ENCODE measurements around the gene CPNE4.

The CPNE4 gene

DNA sequence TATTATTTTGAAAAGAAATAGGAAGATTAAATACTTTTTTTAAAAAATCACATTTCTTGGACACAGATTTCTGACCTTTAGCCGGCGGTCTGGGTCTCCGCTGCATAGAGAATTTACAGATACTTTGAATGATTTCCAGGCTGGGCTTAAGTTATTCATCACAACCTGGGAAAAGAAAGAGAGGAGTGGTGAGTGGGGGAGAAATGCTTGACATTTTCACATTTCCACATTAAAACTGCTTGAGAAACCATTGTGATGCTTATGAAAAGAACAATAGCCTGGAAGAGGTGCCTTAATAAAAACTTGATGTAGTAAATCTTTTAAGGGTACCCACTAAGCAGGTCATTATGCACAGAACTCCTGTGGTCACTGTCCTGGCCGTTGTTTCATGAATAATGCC lies 365.2 kb downstream of the CPNE4 start:
- no peak for DNase-seq

DNA sequence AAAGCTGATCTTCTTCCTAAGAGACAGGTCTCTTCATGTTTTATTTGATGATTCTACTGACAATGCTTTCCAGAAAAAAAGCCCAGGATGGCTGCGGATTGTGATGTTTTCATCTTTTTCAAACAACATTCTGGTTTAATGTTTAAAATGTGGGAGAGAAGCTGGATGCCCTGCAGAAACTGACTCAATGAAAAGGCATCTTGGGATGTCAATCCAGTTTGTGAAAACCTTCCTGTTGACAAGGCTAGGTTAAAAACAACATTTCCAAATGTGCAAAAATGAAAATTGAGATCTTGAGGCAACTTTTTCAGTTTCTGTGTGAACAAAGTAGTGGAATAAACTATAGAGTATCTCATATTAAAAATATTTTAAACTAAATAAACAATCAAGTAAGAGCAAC lies 376.0 kb downstream of the CPNE4 start:
- DNase-seq = no peak

DNA sequence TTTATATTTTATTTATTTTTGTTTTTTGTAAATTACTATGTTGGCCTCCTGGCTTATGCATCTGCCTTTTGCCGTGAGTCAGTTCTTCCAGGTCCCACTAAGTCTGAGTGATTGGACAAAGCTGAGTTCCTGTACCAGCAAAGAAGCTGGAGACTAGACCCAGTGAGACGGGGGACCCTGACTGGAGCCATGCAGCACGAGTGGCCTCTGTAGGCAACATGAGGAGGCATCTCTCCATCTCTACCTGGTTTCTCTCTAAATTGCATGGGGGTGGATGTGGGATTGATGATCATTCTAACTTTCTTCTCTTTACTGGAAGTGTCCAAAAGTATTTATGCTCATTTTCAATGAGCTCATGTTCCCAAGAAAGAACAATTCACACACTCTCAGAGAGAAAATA lies 376.7 kb downstream of the CPNE4 start:
- no peak for DNase-seq

DNA sequence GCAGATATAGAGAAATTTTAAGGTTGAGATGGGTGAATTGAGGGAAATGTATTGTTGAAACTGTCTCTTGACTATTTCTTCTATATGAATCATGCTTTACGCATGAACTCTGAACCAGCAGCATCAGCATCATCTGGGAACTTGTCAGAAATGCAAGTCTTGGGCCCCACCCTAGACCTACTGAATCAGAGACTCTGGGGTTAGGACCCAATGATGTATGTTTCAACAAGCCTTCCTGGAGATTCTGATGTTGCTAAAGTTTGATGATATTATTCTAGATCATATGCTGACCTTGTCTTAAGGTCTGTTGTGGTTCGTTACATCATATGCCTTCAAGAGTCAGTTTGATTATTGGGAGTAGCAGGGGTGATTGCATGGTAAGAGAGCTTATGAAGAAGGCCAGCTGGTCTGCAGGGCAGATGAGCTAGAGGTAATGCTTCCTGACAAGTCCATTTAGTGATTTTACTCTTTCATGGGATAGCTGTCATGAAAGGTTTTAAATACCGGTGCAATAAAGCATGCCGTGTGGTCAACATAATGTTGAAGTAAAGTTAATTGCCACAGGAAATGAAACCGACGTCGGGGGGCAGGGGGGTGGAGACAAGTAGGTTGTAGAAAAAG lies 379.6 kb downstream of the CPNE4 start:
- DNase-seq = no peak

DNA sequence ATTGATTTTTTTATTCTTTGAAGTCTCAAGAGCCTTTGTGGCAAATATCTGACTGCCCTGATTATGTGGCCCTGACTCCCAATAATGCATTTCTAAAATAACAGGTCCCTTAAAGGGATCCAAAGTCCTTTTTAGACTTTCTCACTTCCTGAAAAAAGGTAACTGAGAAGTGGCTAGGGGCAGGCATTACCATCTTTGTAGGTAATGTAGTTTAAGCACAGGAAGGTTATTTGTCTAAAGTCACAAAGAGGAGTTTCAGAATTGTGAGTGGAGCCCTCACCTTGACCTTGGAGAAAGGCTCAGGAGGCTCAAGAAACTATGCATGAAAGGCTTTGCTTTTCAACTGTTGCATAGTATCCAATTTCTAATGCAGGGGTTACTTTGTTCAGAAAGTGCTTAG lies 389.2 kb downstream of the CPNE4 start:
- no peak for DNase-seq

DNA sequence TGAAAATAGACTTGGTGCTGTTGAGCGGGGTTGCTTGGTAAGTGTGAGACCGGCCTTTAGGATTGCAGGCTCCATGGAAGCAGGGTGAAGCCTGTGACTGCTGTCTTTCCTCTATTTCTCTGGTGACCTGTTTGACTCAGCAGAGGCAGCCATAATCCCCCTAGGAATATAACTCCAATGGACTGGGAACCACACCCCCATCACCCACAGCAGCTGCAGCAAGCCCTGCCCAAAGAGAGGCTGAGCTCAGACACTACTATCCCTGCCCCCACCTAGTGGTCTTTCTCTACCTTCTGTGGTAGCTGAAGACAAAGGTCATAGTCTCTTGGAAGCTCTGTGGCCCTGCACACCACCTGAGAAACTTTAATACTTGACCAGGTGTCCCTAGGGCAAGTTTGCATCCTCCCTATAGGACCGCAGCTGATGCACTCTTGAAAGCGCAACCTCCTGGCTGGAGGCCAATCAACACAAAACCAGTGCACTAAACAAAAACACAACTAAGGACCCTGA lies 398.5 kb downstream of the CPNE4 start:
- no peak for DNase-seq

DNA sequence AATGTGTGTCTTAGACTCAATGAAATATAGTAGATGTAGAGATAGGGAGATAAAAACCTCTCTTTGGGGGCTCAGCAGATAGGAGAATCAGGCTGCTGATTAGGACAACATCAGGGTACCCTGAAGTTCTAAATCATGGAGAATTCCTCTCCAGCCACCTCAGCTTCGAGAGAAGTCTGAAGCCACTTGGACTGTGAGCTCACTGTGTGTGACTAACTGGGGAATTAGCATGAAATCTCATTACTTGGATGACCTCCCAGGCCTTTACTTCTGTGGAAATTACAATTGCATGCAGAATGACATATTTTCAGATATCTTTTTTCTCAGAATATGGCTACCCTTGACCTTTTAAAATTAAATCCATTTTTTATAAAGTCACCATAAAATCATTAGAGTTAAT lies 404.0 kb downstream of the CPNE4 start:
- no peak for DNase-seq

DNA sequence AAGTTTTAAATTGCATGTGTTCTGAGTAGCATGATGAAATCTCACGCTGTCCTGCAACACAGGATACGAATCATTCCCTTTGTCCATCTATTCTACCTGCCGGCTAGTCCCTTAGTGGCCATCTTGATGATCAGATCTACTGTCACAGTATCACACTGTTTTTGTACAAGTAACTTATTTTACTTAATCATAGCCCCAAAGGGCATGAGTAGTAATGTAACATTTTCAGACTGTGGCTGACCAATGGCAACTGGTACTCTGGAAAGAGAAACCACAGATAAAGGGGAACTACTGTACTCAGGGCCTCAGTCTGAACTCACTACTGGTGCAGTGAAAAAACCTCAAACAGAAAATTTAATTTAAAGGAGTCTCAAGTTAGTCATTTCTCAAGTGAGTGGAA lies 404.7 kb downstream of the CPNE4 start:
- no peak for DNase-seq

DNA sequence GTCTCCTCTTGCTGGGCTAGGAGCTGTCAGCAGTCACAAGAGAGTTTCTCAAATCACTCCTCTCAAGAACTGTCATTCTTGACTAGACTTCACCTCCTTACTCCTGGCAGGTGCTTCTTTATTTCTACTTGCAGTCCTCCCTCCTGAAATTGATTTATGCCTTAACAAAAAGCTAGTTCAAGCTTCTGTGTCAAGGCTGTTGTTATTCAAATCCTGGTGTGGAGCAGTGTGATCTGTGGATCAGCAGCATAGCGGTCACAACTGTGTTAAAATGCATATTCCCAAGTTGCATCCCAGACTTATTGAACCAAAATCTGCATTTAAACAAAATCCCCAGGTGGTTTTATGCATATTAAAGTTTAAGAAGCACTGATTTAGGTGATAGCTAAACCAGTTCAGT lies 411.4 kb downstream of the CPNE4 start:
- no peak for DNase-seq

DNA sequence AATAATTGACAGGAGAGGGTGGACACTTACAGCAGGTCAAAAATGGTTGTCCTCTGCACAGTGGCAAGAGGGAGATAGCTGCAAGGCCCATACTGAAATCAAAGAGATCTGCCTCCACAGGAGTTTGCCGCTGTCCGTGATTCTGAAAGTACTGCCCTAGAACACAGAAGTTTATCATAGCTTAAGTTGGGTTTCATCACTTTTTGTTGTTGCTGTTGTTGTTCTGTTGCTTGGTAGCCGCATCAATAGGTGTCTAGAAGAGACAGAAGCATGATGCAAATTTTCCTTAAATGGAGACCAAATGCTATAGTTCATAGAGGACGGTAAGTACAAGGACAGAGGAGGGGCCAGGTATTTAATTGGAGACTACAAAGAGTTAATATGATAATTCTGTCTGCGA lies 412.1 kb downstream of the CPNE4 start:
- DNase-seq = no peak

DNA sequence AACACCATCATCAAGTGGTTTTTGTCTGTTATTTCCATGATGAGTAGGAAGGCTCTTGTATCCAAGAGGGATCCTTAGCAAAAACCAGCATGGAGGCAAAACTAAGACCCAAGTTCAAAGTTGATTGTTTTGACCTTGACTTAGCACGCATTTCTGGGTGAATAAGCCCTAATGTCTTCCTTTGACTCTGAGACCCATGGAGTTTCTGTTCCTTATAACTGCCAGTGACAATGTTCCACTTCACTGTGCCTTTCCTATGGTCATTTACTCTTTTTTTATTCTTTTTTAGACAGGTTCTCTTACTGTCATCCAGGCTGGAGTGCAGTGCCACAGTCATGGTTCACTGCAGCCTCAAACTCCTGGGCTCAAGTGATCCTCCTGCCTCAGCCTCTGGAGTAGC lies 413.8 kb downstream of the CPNE4 start:
- DNase-seq = no peak

DNA sequence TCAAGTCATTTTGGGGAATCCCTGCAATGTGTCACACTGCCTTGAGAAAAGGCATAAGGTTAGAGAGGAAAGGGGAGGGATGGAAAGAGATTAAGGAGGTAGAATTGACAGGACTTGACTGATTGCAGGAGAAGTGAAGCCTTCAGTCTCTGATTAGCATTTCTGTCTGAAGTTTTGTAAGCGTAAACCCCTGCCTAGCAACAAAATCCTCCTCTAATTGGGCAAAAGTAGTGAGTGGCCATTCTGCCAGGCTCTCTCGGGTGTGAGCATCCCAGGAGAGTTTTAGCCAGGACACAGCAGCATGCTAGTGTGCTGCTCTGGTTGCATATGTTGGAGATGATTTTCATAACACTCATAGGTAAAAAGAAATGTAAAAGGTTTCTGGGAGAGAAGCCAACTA lies 415.0 kb downstream of the CPNE4 start:
- no peak for DNase-seq

DNA sequence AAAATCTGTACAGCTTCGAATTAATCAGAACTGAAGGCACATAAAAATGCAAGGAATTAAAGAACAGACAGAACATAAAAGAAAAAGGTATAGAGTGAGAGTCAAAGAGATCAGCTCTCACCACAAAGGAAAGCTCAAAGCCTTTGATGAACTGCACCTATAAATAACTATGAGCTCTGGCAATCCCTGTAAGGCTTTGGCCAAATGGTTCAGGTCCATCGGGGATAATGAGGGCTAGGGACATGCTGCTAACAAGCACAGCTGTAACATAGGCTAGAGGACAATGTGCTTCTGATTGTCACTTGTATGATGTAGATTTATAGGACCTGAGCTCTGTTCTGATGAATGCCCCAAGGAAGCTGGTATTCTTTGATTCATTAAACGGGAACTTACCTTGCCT lies 418.1 kb downstream of the CPNE4 start:
- no peak for DNase-seq

DNA sequence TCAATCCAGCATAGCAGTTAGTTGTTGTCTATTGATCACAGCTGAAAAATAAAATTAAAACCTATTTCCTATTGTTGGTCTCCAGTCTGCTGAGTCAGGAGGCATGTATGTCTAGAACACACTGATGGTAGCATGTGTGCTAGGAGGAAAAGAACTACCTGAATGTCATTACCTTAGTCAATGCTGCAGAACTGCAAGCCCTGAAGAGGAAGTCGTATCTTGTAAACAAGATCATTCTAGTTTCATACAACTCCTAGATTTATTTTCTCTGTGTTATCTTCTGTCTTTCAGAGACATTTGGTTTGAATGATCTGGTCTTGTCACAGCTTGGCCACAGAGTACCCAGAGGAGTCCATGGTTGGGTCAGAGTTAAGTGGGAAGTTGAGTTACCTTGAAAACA lies 422.1 kb downstream of the CPNE4 start:
- no peak for DNase-seq

DNA sequence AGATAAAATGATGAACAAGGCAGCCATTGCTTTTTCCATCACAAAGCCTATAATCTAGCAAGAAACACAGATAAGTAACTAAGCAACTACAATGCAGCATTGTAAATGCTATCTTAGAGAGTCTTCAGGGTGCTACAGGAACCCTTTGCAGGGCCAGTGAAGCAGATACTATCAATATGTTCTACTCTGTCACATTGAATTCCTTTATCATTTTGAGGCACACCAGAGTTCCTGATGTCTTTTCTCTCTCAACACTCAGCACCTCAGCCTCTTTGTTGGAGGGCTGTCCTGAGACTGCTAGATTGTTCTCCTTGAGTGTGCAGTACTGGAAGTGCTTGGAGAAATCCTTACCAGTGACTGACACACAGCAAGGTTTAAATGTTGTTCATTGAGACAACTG lies 424.6 kb downstream of the CPNE4 start:
- DNase-seq = no peak

DNA sequence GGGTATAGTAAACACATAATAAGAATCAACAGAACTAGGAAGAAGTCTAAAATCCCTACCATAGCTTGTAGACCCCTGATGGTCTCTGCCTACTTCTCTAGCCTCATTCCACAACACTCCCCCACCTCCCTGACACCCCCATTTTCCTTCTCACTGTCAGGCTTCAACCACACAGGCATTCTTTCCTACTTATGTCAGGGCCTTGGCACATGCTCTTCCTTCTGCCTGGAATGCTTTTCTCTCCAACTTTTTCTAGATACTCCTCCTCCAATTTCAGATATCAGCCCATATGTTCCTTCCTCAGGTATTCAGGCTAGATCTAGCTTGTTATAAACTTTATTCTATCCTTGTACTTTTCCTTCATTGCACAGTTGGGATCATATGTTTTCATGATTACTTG lies 426.1 kb downstream of the CPNE4 start:
- no peak for DNase-seq

DNA sequence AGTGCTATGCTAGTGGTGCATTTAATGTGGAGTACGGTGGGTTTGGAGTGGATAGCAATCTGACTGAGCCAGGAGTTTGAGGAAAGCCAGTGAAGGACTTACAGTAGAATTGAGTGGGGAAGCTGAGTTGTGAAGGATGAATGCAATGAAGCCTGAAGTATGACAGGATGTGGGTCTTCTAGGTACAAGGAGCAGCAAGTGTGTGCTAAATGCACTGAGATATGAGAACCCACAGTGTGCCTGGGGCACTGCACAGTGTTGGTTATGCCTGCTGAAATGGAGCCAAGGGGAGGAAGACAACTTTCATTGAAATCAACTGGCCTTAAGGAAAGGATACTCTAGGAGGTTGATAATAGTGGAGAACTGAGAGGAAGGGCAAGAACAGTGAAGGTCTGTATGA lies 426.5 kb downstream of the CPNE4 start:
- no peak for DNase-seq

DNA sequence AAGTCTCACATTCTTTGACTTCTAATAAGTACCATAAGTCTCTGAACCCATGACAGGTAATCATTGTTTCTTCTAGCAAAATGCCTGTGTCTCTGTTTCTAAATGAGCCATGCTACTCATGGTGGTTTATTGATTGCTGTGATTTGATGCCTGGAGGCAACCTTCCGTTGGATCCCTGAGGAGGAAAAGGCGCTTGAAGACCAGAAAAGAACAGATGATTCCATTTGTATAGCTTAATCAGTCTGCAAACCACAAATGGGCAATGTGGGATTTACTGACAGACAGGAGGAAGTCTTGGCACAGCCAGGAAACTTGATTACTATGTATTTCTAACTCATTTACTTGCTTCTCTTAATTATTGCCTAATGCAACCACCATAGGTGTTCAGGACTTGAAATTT lies 428.9 kb downstream of the CPNE4 start:
- no peak for DNase-seq

DNA sequence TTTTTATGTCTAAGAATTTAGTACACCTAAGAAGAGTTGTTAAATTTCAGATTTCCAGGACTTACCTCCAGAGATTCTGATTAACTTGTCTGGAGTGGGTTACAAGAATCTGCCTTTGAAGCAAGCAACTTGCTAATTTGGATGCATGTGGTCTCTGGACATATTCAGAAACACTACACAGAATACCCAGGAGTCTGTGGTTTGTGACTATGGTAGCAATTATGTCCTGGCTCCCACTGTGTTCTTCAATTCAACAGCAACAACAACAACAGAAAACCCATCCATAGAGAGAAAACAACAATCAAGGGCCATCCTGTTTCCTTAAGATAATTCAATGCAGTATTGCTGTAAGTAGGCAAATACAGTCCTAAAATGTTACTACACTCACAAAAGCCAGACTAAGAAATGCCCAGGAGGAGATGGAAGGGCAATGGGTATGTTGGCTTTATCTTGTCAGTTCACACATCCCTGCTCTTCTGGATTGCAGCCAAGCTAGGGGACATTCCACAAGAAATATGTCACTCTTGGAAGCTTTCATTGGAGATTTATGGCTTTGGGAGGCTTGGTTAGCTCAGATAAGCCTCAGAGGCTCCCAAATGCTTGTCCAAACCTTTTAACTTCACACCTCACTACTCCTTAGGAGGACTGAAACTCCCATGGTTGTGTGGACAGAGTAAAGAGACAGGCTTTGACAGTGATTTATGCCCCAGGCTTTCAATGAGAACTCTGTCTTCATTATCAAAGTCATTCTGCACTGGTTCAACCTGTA lies 432.6 kb downstream of the CPNE4 start:
- no peak for DNase-seq

DNA sequence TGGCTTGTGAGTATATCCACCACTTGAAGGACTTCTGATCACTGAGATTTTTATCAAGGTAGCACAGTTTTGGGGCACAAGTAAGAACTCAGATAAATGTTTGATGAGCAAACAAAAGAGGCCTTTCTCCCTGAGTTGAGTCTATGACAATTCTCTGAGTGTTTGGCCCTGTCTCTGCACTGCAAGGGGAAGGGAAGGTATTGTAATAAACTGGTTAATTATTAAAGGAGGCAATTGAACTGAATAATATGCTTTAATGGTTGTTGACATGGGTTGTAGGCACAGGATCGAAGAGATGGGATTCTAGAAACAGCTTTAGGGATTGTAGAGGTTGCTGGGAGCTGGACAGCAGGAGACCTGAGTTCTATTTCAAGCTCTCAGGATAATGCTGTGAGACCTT lies 437.0 kb downstream of the CPNE4 start:
- DNase-seq = no peak

DNA sequence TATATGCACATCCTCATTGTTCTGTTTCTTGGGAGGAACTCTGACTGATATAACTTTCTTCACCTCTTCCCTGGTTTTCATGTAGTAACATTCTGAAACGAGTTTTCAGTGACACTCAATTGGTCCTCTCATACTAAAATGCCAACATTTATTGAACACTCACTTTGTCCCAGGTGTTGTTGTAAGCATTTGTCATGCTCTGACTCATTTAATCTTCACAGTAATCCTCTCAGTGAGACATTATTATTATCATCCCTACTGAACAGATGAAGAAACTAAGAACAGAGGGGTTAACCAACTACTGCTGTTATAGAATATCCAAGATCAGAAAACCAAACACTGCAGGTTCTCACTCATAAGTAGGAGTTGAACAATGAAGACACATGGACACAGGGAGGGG lies 437.9 kb downstream of the CPNE4 start:
- no peak for DNase-seq

DNA sequence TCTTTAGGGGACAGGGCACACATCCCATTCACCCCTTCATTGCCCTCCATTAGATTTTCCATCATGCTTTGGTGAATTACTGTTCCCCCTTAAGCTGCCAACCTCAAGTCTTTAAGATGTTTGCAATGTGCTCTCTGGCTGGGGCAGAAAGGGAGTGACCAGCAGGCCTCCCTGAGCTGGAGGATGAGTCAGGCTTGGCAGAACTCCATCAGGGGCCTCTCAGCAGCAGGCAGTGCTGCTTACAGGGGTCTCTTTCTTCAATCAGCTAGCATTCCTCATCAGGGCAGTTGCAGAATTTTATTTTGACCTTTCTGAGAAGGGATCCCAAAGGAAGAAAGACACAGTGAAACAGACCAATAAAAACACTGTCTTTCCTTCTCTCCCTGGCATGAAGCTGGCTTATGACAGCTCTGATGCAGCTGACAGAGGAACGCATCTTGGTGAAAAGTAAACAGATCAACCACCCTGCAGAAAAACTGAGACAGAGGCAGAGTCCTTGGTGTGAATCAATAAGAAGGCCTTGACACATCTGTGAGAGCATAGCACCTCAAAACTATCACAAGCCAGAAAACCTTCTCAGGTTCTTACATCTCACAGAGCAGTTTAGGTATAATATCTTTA lies 443.3 kb downstream of the CPNE4 start:
- DNase-seq = no peak

DNA sequence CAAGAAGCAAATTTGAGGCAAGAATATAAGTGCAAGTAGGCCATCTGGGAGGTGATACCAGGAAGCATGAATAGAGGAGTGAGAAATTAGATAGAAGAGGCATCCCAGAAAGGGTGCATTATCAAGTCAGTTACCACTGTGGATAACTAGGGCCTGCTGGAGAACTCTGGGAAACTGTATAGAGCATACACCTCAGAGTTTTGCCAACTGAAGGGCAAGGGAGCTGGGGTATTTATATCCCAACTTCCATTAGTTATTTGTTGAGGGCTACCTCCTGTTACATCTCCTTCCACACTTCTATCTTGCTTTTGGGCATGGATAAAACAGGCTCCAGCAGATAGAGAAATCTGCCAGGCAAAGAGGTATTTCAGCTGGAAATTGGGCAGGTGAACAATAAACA lies 448.5 kb downstream of the CPNE4 start:
- no peak for DNase-seq

DNA sequence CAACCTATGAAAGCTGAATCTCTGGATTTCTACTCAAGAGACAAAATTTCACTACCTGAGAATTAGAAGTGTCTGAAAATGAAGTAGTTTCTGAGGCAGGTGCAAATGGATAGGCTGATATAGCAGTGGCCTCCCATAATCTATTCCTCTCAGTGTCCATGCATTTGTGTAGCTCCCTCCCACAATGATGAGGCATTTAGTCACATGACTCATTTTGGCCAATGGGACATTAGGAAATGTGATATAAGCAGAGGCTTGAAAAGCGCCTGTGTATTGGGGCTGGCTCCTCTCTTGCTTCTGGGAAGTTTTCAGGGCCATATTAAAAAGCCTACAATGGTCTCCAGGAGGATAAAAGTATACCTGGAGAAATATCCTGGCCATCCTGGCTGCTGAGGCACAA lies 452.4 kb downstream of the CPNE4 start:
- DNase-seq = no peak

All from activated CD4-positive, CD25-positive, alpha-beta regulatory T cell (primary cell).